Measurements from ENCODE around the gene CACNG1.

Gene CACNG1

DNA sequence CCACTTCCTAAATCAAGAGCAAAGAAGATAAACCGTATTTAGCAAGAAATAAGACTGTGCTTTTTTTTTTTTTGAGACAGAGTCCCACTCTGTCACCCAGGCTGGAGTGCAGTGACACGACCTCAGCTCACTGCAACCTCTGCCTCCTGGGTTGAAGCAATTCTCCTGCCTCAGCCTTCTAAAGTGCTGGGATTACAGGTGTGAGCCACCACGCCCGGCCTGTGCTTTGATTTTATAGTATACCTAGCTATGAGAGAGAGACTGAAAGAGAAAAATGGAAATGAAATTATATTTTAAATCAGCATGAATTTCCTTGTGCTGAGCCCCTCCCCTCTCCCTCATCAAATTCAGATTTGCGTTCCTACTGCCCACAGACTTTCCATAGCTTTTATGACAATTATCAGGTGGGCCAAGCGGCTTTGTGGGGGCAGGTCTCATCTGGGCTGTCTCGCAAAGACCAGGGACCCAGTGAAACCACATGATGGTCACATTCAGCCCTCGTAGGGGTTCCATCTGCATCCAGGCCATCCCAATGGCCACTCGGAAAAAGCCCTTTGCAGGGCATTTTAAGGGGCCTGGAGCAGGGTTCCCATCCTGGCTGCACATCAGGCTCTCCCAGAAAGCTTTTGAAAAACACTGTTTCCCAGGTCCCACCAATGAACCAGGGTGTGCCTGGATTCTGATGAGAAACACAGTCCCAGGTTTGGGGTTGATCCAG is 8.5 kb downstream of the CACNG1 start:
- Histone ChIP-seq H2AFZ (ENCODE audit: low read length) (no peak overlapping the region), H3K9me2 (replicated peaks; ENCODE audit: insufficient read depth, low read length) (no peaks in the 10 kb centered on the region), H3K4me3 (ENCODE audit: low read length) (no peak overlapping the region), H3F3A (ENCODE audit: insufficient read depth, low read length) (no peaks in the 10 kb centered on the region), H4K20me1 (ENCODE audit: insufficient read depth, low read length) (no peaks in the 10 kb centered on the region), H3K9me3 (replicated peaks; ENCODE audit: insufficient read depth, low read length) (no peaks in the 10 kb centered on the region), H3K4me1 (ENCODE audit: low read length) (no peaks in the 10 kb centered on the region), H3K36me3 (replicated peaks; ENCODE audit: insufficient read depth, low read length) (no peaks in the 10 kb centered on the region), H3K27me3 (replicated peaks; ENCODE audit: insufficient read depth, low read length) (no peaks in the 10 kb centered on the region), H3K4me2 (ENCODE audit: low read depth, low read length) (no peak overlapping the region), H3K27ac (ENCODE audit: low read length) (no peak overlapping the region), H3K9ac (ENCODE audit: low read length) (no peak overlapping the region), H3K79me2 (ENCODE audit: low read length) (no peaks in the 10 kb centered on the region)
- TF ChIP-seq, protein P1, sequence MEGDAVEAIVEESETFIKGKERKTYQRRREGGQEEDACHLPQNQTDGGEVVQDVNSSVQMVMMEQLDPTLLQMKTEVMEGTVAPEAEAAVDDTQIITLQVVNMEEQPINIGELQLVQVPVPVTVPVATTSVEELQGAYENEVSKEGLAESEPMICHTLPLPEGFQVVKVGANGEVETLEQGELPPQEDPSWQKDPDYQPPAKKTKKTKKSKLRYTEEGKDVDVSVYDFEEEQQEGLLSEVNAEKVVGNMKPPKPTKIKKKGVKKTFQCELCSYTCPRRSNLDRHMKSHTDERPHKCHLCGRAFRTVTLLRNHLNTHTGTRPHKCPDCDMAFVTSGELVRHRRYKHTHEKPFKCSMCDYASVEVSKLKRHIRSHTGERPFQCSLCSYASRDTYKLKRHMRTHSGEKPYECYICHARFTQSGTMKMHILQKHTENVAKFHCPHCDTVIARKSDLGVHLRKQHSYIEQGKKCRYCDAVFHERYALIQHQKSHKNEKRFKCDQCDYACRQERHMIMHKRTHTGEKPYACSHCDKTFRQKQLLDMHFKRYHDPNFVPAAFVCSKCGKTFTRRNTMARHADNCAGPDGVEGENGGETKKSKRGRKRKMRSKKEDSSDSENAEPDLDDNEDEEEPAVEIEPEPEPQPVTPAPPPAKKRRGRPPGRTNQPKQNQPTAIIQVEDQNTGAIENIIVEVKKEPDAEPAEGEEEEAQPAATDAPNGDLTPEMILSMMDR (IDR thresholded peaks at IDR 0.05; ENCODE audit: low read length) = no peak
- TF ChIP-seq EZH2 (optimal IDR thresholded peaks at IDR 0.05; ENCODE audit: low read depth, low read length) (no peak), EZH2phosphoT487 (IDR thresholded peaks at IDR 0.05; ENCODE audit: low read length) (no peak)
- no peak for DNase-seq

DNA sequence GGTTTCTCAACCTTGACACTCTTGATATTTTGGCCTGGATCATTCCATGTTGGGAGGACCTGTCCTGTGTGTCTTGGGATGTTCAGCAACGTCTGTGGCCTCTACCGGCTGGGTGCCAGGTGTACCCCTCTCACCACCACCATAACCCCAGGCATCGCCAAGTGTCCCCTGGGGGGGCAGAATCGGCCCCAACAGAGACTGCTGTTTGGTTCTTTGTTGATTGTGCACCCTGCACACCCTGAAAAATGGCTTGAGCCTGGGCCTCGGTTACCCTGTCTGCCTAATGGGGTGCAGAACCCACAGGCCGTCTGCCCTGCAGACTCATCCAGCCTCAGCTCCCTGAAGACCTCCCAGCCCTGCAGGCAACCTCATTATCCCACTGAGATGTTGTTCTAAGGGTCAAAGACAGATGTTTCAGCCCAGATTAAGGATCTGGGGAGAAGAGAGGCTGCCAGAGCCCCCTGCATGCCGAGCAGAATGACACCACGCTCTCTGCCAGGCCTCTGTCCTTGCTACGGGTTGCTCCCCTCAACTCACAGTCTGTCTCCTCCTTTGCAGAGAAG is 9.2 kb downstream of the CACNG1 start:
- no peak overlapping the region for H3K9ac ChIP-seq (ENCODE audit: low read length)
- H3F3A ChIP-seq (ENCODE audit: insufficient read depth, low read length) = no peaks in the 10 kb centered on the region
- H3K4me2 ChIP-seq (ENCODE audit: low read depth, low read length) = no peak overlapping the region
- H3K4me3 ChIP-seq (ENCODE audit: low read length) = no peak overlapping the region
- no peaks in the 10 kb centered on the region for H3K36me3 ChIP-seq (replicated peaks; ENCODE audit: insufficient read depth, low read length)
- no peaks in the 10 kb centered on the region for H3K9me3 ChIP-seq (replicated peaks; ENCODE audit: insufficient read depth, low read length)
- no peaks in the 10 kb centered on the region for H4K20me1 ChIP-seq (ENCODE audit: insufficient read depth, low read length)
- TF ChIP-seq, protein P1 (IDR thresholded peaks at IDR 0.05; ENCODE audit: low read length) = no peak
- no peak for TF ChIP-seq EZH2 (optimal IDR thresholded peaks at IDR 0.05; ENCODE audit: low read depth, low read length)
- no peak for TF ChIP-seq EZH2phosphoT487 (IDR thresholded peaks at IDR 0.05; ENCODE audit: low read length)
- H3K27ac ChIP-seq (ENCODE audit: low read length) = no peak overlapping the region
- no peaks in the 10 kb centered on the region for H3K27me3 ChIP-seq (replicated peaks; ENCODE audit: insufficient read depth, low read length)
- no peaks in the 10 kb centered on the region for H3K4me1 ChIP-seq (ENCODE audit: low read length)
- DNase-seq = no peak
- no peak overlapping the region for H2AFZ ChIP-seq (ENCODE audit: low read length)
- no peaks in the 10 kb centered on the region for H3K79me2 ChIP-seq (ENCODE audit: low read length)
- no peaks in the 10 kb centered on the region for H3K9me2 ChIP-seq (replicated peaks; ENCODE audit: insufficient read depth, low read length)

DNA sequence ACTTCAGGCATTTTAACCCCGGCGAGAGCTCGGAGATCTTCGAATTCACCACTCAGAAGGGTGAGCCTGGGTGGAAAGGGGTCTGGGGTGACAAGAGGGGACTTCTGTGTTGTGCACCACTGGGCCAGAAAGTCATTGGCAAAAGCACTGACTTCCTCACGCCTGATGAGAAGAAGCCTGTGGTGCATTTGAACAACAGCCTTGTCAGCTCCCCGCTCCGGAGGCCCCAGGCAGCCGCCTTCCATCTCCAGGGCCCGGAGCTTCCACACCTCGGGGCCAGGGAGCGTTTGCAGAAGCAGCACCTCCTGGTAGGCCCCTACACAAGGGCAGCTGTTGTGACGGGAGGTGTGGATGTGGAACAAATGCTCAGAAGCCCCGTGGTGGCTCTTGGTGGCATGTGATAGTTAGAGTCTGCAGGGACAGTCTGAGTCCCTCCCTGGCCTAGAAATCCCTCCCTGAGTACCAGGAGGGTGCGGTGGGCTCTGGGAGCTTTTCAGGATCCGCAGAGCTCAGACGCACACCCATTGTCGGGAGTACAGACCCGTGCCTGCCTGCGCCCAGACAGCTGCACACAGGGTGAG is 9.7 kb downstream of the CACNG1 start:
- no peak for TF ChIP-seq EZH2 (optimal IDR thresholded peaks at IDR 0.05; ENCODE audit: low read depth, low read length)
- TF ChIP-seq, protein P1 (IDR thresholded peaks at IDR 0.05; ENCODE audit: low read length) = no peak
- no peak for TF ChIP-seq EZH2phosphoT487 (IDR thresholded peaks at IDR 0.05; ENCODE audit: low read length)

More for the DNA sequence above, 9.7 kb downstream of the CACNG1 start:
- H3K9ac ChIP-seq (ENCODE audit: low read length) = no peak overlapping the region
- no peaks in the 10 kb centered on the region for H3K27me3 ChIP-seq (replicated peaks; ENCODE audit: insufficient read depth, low read length)
- H3F3A ChIP-seq (ENCODE audit: insufficient read depth, low read length) = no peaks in the 10 kb centered on the region
- no peak for DNase-seq
- no peak overlapping the region for H2AFZ ChIP-seq (ENCODE audit: low read length)
- H3K9me3 ChIP-seq (replicated peaks; ENCODE audit: insufficient read depth, low read length) = no peaks in the 10 kb centered on the region
- H3K36me3 ChIP-seq (replicated peaks; ENCODE audit: insufficient read depth, low read length) = no peaks in the 10 kb centered on the region
- no peak overlapping the region for H3K4me2 ChIP-seq (ENCODE audit: low read depth, low read length)
- H3K9me2 ChIP-seq (replicated peaks; ENCODE audit: insufficient read depth, low read length) = no peaks in the 10 kb centered on the region
- no peak overlapping the region for H3K27ac ChIP-seq (ENCODE audit: low read length)
- no peak overlapping the region for H3K4me3 ChIP-seq (ENCODE audit: low read length)
- no peaks in the 10 kb centered on the region for H3K4me1 ChIP-seq (ENCODE audit: low read length)
- H3K79me2 ChIP-seq (ENCODE audit: low read length) = no peaks in the 10 kb centered on the region
- H4K20me1 ChIP-seq (ENCODE audit: insufficient read depth, low read length) = no peaks in the 10 kb centered on the region

All from MM.1S (cell line).